T-helper 1 cell treated with Interleukin-12 subunit alpha and Interleukin-12 subunit beta and Interleukin-4 antibody, amounts not matched to agents 30 ng/mL and 1 ng/mL, for 36 hours (primary cell): ENCODE measurements around the gene CFTR. TPM values are rescaled to one million over a fixed set of nuclear protein-coding genes. Genes with fewer than 3 reads are reported as not detected.
"Not testable (repeated sequence)": the region's sequence is repeated elsewhere in the genome, so short reads cannot be mapped to it uniquely, and the experiment has no call there.

ENCODE experiments used
- intact Hi-C: fragments of 100-400 bp; cut with micrococcal nuclease; formaldehyde crosslinking; loops from one replicate; pipeline ENCODE4 v1.15.1; 2024
- total RNA-seq: library from RNA; stranded (reverse); gene quantifications from 2 replicates; pipeline ENCODE4 v1.2.3, GENCODE V29; 2022

Gene CFTR
- total RNA-seq, 1 donor from 2014 or later, result not detected

GRCh38 chr7:117493460-117493859 is 13.6 kb downstream of the CFTR start:
- intact Hi-C loops, result no loop called here

GRCh38 chr7:117495308-117495707 is 15.5 kb downstream of the CFTR start:
- intact Hi-C loops, result no loop called here

DNA sequence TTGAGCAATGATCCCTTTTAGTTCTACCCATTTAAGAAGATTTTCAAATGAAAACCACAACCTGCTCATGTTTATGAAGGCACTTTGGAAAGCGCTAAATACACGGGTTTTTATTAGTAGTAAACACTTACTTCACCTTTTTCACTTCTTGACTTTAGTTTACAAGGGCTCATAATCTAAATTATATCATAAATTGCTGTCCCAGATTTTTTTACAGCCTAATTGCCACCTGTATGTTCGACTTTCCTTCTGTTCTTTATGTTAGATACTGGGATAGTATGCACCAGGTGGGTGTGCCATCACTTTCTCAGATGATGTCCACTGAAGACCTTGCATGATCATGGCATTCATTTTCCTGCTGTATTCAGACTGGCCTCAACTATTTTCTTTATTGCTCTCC is 22.5 kb downstream of the CFTR start:
- intact Hi-C loops, result no loop called here

DNA sequence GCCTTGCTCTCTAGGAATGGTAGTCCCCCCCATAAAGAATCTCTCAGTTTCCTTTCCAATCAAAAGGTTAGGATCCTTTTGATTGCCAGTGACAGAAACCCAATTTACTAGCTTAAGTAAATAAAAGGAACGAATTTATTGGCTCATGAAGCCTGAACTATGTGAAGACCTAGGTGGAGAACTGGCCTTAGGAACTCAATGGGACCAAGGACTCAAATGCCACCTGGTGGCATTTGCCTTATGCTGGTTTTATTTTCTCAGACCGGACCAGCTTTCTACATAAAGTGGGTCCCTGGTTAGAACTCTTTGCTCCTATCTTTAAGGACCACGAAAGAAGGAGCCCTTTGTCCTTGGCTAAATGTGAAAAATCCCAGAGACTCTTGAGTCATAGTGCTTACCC is 25.4 kb downstream of the CFTR start:
- intact Hi-C loops, result no loop called here

- intact Hi-C loops, result no loop called here
These were observed 28.9 kb downstream of the CFTR start for GRCh38 chr7:117508676-117509075.

DNA sequence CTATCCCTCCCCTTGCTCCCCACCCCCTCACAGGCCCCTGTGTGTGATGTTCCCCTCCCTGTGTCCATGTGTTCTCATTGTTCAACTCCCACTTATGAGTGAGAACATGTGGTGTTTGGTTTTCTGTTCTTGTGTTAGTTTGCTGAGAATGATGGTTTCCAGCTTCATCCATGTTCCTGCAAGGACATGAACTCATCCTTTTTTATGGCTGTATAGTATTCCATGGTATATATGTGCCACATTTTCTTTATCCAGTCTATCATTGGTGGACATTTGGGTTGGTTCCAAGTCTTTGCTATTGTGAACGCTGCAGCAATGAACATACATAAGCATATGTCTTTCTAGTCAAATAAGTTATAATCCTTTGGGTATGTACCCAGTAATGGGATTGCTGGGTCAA is 37.4 kb downstream of the CFTR start:
- intact Hi-C loops, result not testable (repeated sequence)

DNA sequence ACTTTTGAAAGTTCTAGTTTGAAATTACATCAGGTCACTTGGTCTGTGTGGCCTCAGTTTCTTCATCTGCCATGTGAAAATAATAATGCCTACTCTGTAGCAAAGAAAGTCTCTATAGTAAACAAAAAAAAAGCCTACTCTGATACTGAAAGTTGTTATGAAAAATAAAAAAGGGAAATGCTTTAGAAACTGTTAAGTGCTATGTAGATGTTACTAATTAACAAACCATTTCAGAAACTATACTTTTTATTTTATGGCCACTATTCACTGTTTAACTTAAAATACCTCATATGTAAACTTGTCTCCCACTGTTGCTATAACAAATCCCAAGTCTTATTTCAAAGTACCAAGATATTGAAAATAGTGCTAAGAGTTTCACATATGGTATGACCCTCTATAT is 50.6 kb downstream of the CFTR start:
- intact Hi-C loops, result no loop called here

- intact Hi-C loops, result no loop called here
These were observed 51.9 kb downstream of the CFTR start for GRCh38 chr7:117531595-117532244.

DNA sequence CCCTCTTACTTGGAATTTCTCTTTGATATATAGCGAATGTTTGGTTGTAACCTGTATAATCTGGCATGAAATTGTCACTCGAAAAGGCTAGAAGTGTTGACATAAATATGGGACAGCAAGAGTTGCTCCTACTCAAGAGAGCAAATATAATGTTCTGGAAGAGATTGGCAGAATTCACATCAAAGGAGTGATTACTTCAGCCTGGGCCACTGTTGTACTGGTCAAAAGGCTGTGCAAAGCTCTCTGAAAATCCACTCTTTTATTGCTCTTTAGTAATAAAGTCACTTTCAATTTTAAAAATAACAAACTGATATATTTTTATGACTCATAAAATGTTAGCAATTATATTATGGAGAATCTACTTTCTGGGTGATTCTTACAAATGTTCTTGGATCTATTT is 58.2 kb downstream of the CFTR start:
- intact Hi-C loops, result no loop called here

- intact Hi-C loops, result no loop called here
These were observed 64.2 kb downstream of the CFTR start for GRCh38 chr7:117544061-117544460.

GRCh38 chr7:117548035-117548434 is 68.2 kb downstream of the CFTR start:
- intact Hi-C loops, result no loop called here

- intact Hi-C loops, result no loop called here
These were observed 70.8 kb downstream of the CFTR start for GRCh38 chr7:117550625-117551024.

DNA sequence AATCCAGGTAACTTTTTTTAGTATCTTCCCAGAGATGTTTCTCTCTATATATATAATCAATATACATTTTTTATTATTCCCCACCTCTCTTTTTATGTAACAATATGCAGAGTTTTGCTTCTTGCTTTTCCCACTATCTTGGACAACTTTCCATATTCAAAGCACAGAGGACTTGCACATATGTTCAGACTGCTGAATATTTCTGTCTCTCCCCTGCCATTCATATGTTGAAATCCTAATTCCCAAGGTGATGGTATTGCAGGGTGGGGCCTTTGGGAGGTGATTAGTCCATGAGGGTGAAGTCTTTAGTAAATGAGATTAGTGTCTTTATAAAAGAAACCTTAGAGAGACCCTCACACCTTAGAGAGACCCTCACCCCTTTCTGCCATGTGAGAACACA is 72.8 kb downstream of the CFTR start:
- intact Hi-C loops, result no loop called here

GRCh38 chr7:117555260-117555659 is 75.4 kb downstream of the CFTR start:
- intact Hi-C loops, result no loop called here

GRCh38 chr7:117559391-117559790 is 79.6 kb downstream of the CFTR start:
- intact Hi-C loops, result no loop called here

DNA sequence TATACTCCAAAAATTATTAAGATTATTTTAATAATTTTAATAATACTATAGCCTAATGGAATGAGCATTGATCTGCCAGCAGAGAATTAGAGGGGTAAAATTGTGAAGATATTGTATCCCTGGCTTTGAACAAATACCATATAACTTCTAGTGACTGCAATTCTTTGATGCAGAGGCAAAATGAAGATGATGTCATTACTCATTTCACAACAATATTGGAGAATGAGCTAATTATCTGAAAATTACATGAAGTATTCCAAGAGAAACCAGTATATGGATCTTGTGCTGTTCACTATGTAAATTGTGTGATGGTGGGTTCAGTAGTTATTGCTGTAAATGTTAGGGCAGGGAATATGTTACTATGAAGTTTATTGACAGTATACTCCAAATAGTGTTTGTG is 80.2 kb downstream of the CFTR start:
- intact Hi-C loops, result no loop called here

DNA sequence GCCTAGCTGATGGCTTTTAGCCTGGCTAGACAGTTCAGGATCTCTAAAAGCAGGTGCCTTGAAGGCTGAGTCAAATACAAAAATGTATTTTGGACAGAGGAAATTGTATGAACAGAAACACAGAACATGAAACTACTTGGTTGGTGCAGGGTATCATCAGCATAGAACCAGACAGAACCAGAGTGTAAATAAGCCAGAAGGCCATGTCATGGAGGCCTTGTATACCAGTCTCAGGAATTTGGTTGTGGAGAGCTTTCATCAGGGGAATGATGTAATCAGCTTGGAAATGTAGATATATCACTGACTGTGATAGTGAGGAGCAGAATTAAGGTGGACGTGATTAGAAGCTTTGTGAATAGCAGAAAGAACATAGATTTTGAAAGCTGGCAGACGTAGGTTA is 82.9 kb downstream of the CFTR start:
- intact Hi-C loops, result no loop called here

DNA sequence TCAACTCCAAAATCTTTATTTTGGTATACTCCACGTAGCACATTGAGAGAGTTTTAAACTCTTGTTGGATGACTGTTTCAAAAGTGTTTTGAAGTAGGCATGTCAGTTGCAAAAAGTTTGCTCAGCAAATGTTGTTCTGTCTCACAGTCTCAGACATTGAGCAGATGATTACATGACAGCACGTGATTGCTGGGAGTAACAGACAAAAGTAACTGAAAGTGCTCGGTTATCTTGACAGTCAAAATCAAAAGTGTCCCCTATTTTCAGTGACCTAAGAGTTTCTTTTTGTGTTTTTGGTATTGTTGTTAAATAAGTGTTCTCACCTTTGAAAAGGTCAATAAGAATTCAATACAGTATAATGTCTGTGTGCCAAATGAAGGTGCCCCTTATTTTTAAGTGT is 84.3 kb downstream of the CFTR start:
- intact Hi-C loops, result no loop called here

DNA sequence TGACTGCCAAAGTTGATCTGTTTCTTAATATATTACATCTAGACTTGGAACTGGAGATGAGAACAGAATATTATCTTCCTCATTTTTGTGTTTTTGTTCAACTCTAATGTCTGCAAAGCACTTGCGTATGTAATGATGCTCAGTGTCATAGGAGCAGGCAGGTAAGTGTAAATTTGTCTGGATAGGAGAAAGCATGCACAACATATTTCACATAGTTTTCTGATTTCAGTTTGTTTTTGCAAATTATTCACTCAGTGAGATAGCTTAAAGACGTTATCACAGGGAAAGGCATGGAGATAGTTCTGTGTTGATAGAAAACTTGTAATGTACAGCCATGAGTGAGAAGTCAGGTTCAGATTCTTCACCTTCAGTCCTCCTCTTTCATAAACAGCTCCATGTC is 84.8 kb downstream of the CFTR start:
- intact Hi-C loops, result no loop called here

DNA sequence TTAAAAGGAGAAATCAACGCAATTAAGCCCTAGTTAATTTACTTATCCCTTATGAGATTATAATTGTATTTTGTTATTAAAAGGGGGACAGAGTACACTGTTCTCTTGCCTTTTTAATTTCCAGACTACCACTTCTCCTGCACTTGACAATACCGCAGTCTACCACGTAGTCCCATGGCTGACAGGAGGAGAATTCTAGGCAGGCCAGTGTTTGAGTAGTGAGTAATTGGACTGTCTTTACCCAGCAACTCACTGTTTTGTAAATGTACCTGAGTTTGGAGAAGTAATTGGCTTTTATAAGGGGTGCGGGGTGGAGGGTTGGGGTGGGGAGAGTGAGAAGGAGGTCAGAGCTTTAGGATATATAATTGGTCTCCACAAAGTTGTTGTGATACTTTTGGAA is 85.4 kb downstream of the CFTR start:
- intact Hi-C loops, result no loop called here

GRCh38 chr7:117567781-117568180 is 88.0 kb downstream of the CFTR start:
- intact Hi-C loops, result no loop called here

- intact Hi-C loops, result no loop called here
These were observed 93.2 kb downstream of the CFTR start for GRCh38 chr7:117572856-117573620.

DNA sequence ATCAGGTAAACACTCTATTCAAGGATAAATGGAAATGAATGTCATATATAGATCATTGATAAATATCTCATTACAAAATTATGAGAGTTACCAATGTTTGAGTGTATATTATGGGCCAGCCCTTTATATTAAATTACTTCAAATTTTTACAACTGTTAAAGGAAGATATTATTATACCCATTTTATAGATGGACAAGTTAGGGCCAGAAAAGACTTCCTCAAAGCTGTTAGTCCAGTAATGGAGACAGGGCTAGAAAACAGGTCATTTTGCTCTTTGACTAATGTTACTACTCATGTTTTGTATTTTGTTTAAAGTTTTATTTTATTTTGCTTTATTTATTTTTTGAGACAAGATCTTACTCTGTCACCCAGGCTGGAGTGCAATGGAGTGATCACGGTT is 101.6 kb downstream of the CFTR start:
- intact Hi-C loops, result no loop called here
